T47D (cell line): ENCODE data around the gene NR2C2.
"Not testable (repeated sequence)": the region's sequence is repeated elsewhere in the genome, so short reads cannot be mapped to it uniquely, and the experiment has no call there.

Source experiments
- DNase-seq, 2 experiments: peaks; one replicate each; pipeline versions ENCODE4 v3.0.0 to v3.0.0-alpha.2; 2011 to 2012; ENCODE audit warnings: low read depth in 1 of 2, low spot score in 1 of 2
- JUND ChIP-seq: IDR thresholded peaks from 2 replicates; pipeline ENCODE4 v1.6.1; 2012; ENCODE audit warnings: low read depth
- in situ Hi-C: cut with HindIII; loops from 2 replicates; pipeline ENCODE4 v1.10.0; 2016; ENCODE audit warnings: low sequenced_read_pairs, low pct_unique_long_range_greater_than_20kb

Gene NR2C2

DNA sequence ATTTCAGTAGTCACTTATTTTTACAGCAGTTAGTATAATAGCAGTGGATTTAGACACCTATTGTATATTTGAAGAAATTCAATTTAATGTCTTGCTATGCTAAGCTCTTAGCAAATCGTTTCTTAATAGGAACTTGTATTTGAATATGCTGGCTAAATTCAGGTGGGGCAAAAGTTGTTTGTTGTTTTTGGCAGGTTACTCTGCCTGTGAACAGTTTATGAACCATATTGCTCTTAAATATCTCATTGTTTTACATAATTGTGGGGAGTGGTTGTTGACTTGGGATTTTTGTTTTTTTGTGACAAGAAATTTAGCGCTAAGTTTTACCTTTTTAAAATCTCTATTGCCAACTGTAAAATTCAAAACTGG, 43.4 kb downstream of the NR2C2 start:
- DNase-seq: no peak
- no peak for TF ChIP-seq JUND
- in situ Hi-C loops: no loop called here

DNA sequence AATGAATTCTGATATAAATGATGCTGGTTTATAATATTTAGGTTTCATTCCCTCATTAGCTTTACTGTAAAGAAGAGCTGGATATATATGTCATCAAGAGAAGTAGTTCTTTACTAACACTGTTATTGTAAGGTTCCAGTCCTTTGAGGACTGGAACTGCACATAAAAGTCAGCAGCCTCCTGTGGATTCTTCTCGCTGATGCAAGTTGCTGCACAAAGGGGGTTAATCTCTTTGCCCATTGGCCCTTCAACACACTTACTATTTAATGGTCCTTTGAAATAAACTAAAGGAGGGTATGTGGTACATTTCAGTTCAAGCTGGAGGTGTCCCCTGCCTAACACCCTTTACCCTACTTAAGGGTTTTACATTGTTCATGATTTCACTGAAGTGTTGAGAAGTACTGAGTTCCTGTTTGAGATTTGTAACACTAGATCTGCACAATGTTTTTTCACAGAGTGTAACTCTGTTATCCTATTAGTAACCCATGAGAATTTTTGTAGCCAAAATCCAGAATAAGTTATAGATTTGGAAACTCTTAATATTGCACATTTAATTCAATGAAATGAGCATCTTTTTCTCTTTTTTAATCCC, 43.9 kb downstream of the NR2C2 start:
- TF ChIP-seq JUND: no peak
- in situ Hi-C loops: no loop called here
- DNase-seq: no peak

DNA sequence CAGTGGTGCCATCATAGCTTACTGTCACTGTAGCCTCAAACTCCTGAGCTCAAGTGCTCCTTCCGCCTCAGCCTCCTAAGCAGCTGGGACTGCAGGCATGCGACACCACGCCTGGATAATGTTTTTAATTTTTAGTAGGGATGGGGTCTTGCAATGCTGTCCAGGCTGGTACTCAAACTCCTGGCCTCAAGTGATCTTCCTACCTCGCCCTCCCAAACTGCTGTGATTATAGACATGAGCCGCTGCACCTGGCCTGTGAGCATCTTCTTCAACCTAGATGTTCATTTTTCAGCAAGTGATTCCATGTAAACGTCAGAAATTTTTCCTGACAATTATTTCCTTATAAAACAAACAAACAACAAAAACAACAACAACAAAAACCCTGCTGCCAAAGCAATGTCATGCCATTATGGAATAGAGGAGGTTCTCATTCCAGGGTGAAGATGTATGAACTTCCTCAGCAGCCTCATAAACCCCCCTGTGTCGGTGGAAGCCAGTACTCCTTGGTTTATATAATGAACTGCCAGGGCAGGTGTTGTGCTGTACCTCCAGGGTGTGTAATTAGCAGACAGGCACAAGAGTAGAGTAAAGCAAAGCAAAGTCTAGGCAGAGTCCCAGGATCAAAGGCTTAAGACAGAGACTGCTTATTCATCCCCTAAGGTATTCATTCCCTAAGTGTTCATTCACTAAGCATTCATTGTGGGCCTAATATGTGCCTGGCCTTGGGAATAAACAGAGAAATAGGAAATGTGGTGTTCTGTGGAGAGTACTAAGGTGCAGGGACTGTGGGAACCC, 44.6 kb downstream of the NR2C2 start:
- in situ Hi-C loops: no loop called here
- peak in 1 of 2 experiments; percentile 41 for DNase-seq

DNA sequence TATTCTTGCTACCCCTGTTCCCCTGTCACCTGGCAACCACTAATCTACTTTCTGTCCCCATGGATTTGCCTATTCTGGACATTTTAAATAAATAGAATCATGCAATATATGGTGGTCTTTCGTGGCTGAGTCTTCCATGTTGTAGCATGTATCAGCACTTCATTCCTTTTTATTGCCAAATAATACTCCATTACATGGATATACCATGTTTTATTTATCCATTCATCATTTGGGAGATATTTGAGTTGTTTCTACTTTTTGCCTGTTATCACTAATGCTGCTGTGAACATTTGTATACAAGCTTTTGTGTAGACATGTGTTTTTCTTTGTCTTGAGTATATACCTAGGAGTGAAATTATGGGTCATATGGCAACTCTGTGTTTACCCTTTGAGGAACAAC, 50.6 kb downstream of the NR2C2 start:
- TF ChIP-seq JUND: no peak
- no peak for DNase-seq
- in situ Hi-C loops: no loop called here

More for the DNA sequence above, 44.6 kb downstream of the NR2C2 start:
- TF ChIP-seq JUND: no peak

DNA sequence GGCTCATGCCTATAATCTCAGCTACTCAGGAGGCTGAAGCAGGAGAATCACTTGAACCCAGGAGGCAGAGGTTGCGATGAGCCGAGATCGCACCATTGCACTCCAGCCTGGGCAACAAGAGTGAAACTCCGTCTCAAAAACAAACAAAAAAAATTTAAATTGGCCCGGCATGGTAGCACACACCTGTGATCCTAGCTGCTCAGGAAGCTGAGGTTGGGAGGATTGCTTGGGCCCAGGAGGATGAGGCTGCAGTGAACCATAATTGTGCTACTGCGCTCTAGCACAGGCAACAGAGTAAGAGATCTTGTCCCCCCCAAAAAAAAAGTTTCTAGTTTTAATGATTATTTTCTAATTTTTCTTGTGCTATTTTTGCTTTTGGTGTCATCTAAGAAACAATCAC, 51.8 kb downstream of the NR2C2 start:
- in situ Hi-C loops: not testable (repeated sequence)

DNA sequence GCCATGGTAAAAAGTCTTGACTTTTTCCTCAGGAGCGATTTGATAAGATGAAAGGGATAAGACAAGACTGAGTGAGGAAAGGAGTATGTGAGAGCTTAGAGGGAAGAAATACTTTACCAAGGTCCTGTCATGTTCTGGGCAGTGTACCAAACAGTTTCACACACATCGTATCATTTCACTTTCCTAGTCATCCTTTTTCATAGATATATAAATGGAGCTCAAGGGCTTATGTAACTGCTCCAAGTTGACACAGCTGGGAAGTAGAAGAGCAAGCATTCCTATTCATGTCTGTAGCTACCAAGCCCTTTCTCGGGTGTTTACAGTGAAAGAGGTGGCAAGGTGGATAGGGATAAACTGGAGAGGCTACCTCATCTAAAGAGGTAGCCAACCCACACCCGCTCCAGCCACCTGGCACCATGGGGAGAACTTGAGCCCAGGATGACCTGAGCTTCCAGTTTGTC, 60.3 kb downstream of the NR2C2 start:
- peak in 1 of 2 experiments; percentile 23 for DNase-seq
- in situ Hi-C loops: no loop called here
- TF ChIP-seq JUND: no peak

More for the DNA sequence above, 51.8 kb downstream of the NR2C2 start:
- not testable (repeated sequence) for DNase-seq

DNA sequence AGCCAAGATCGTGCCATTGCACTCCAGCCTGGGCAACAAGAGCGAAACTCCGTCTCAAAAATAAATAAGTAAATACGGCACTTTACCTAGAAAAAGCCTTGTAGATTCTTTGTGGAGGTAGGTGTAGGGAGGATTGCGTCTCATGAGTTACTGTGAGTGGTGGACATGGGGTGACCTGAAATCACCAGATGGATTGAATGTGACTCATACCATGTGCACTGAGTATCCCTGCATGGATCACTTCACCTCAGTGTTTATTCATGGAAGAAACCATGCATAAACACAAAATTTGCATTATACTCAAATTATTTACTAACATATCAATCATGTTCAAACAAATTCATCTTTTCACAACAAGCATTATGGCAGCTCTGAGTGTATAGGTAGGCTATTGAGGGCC, 61.8 kb downstream of the NR2C2 start:
- no peak for TF ChIP-seq JUND
- in situ Hi-C loops: no loop called here
- no peak for DNase-seq

DNA sequence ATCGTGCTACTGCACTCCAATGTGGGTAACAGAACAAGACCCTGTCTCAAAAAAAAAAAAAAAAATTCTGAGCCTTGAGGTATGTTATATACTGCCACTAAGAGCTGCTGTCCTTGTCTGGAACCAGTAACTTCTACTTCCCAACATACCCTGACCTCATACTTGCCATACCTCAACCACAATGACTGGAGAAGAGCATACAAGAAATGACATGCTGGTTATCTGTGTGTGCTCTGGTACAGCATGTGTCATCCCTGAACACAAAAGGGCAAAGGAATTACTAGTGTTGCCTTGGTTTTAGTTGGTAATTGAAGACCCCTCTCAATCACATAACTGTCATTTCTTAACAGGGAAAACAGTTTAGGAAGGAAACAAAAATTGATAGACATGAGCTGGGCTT, 63.3 kb downstream of the NR2C2 start:
- TF ChIP-seq JUND: no peak
- DNase-seq: no peak
- in situ Hi-C loops: no loop called here

DNA sequence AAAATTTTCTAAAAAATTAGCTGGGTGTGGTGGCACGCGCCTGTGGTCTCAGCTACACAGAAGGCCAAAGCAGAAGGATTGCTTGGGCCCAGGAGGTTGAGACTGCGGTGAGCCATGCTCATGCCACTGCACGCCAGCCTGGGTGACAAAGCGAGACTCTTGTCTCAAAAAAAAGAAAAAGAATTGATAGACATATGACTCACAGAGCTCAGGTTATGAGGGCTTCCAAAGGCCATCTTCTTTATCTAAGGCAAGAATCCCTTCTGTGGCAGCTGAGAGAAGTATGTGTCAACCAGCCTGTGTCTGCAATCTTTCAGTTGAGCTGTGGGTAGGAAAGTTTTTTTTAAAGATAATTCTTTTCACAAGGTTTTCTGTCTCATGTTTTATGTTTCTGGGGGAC, 63.8 kb downstream of the NR2C2 start:
- TF ChIP-seq JUND: no peak
- no peak for DNase-seq

DNA sequence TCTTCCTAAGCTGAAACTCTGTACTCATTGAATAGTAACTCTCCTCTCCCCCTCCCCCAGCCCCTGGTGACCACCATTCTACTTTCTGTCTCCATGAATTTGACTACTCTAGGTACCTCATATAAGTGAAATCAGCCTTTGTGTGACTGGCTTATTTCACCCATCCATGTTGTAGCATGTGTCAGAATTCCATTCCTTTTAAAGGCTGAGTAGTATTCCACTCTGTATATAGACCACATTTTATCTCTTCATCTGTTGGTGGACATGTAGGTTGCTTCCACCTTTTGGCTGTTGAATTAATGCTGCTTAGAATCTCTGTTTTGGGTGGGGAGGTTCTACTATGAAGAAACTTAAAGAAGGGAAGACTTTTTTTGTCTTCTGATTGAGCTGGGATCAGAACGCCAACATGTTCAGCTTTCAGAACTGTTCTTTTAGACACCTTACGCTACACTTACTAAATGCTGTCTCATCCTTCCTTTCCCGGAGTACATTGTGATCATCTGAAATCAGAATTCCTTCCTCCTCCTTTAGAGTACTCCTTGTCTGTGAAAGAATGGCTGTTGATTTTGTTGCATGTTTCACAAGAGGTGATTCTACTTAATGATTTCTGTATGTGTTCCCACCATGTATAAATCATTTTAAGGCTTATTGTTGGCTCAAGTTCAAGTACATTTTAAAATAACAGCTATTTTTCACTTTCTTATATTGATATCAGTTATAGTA, 67.4 kb downstream of the NR2C2 start:
- DNase-seq: no peak
- in situ Hi-C loops: no loop called here
- TF ChIP-seq JUND: no peak

More for the DNA sequence above, 63.8 kb downstream of the NR2C2 start:
- in situ Hi-C loops: no loop called here

DNA sequence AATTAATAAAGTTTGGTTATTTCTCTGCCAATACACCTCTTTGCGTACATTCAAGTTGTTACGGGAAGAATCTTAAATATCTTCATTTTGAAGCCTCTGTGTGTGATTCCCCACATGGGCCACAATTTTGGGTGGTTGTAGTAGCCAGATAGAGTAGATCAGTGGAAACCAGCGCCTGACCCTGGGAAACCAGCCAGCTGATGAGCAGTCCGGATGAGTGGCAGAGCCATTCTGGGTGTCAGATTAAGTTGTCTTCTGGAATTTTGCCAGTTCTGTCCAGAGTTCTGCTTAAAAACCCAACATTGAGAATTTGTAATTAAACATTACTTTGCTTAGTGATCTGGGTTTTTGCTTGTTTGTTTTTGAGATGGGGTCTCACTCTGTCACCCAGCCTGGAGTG, 68.1 kb downstream of the NR2C2 start:
- DNase-seq: no peak
- no peak for TF ChIP-seq JUND
- in situ Hi-C loops: no loop called here

DNA sequence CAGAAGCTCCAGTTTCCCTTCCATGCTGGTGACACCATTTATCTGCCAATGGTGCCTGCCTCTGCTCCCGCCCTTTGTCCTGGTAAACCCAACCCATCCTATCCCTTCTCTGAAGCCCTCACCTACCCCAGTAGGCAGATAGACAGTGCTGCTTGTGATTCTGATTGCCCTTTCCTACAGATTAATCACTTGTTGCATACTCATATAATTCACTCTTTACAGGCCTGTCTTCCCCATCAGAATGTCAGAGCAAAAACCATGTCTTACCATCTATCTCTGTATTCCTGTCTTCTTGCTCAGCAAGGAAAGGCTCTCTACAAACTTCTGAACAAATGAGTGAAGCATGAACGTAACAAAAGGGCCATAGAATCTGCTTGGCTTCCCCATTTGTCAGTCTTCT, 69.8 kb downstream of the NR2C2 start:
- TF ChIP-seq JUND: no peak
- DNase-seq: no peak
- in situ Hi-C loops: no loop called here

DNA sequence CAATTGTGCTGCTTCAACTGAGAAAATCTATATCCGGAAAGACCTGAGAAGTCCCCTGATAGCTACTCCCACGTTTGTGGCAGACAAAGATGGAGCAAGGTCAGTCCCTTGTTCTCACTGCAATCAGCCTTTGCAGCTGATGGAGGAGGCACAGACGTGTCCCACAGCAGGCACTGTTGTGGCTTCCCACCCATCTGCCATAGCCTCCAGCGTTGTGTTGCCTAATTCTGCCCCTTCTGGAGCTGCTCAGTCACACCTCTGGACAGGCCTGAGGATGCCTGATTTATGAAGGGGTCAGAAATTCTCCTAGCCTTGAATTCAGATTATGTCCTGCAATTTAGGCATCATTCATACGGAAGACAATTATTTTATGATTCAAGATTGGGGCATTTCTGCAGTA, 75.9 kb downstream of the NR2C2 start:
- TF ChIP-seq JUND: no peak
- DNase-seq: no peak
- in situ Hi-C loops: no loop called here
